GM23338 (cell line): Measurements from ENCODE around the gene SGCD. TPM values are rescaled to one million over a fixed set of nuclear protein-coding genes. Genes with fewer than 3 reads are reported as not detected.

ENCODE experiments used
- ATAC-seq: fragments of 200-7000 bp; cut with Tn5 transposase; 3 replicates; pipeline ENCODE4 v1.9.1; 2020
- DNase-seq: peaks from one replicate; pipeline ENCODE4 v3.0.0-alpha.2; 2015; ENCODE audit warnings: low spot score
- H2AFZ ChIP-seq: fragments of 200-600 bp; sonication (generic); 2 replicates; pipeline ENCODE4 v1.8.0; 2016; ENCODE audit warnings: antibody characterized with exemption, mild to moderate bottlenecking, moderate library complexity
- H3F3A ChIP-seq: fragments of 200-600 bp; sonication (generic); replicated peaks from 2 replicates; pipeline ENCODE4 v1.8.0; 2017; ENCODE audit warnings: antibody characterized with exemption, mixed run types, low read depth
- H3K27ac ChIP-seq: fragments of 200-600 bp; sonication (generic); 2 replicates; pipeline ENCODE4 v1.6.1; 2016; ENCODE audit warnings: low read depth
- H3K27me3 ChIP-seq: fragments of 200-600 bp; sonication (generic); 2 replicates; pipeline ENCODE4 v1.8.0; 2016; ENCODE audit warnings: mild to moderate bottlenecking, mixed run types, moderate library complexity; ENCODE audit not compliant: insufficient read depth
- H3K36me3 ChIP-seq: fragments of 200-600 bp; sonication (generic); 2 replicates; pipeline ENCODE4 v1.8.0; 2016; ENCODE audit warnings: mild to moderate bottlenecking; ENCODE audit not compliant: insufficient read depth
- H3K4me1 ChIP-seq: fragments of 200-600 bp; sonication (generic); 2 replicates; pipeline ENCODE4 v1.8.0; 2016; ENCODE audit warnings: mild to moderate bottlenecking, moderate library complexity; ENCODE audit not compliant: insufficient read depth
- H3K4me2 ChIP-seq: fragments of 200-600 bp; sonication (generic); 2 replicates; pipeline ENCODE4 v1.7.1; 2017; ENCODE audit warnings: mixed run types
- H3K4me3 ChIP-seq: fragments of 200-600 bp; sonication (generic); 2 replicates; pipeline ENCODE4 v1.6.1; 2016; ENCODE audit warnings: mixed run types
- H3K79me2 ChIP-seq: fragments of 200-600 bp; sonication (generic); replicated peaks from 2 replicates; pipeline ENCODE4 v1.8.0; 2017; ENCODE audit warnings: mild to moderate bottlenecking; ENCODE audit not compliant: insufficient read depth
- H3K9me2 ChIP-seq: fragments of 200-600 bp; sonication (generic); 2 replicates; pipeline ENCODE4 v1.8.0; 2017; ENCODE audit not compliant: insufficient read depth
- H4K20me1 ChIP-seq: fragments of 200-600 bp; sonication (generic); replicated peaks from 2 replicates; pipeline ENCODE4 v1.8.0; 2017; ENCODE audit warnings: mild to moderate bottlenecking; ENCODE audit not compliant: insufficient read depth
- H3K27ac Mint-ChIP-seq: 2 replicates; pipeline ENCODE4 v1.8.0; 2020; ENCODE audit warnings: inconsistent platforms, mild to moderate bottlenecking, moderate library complexity, mixed read lengths
- H3K27me3 Mint-ChIP-seq: 3 replicates; pipeline ENCODE4 v1.8.0; 2022; ENCODE audit warnings: low read depth, mild to moderate bottlenecking, moderate library complexity, mixed read lengths, inconsistent platforms; ENCODE audit not compliant: insufficient read depth, poor library complexity
- H3K36me3 Mint-ChIP-seq: 3 replicates; pipeline ENCODE4 v1.8.0; 2021; ENCODE audit warnings: low read depth, mild to moderate bottlenecking, inconsistent platforms, moderate library complexity, mixed read lengths
- H3K4me1 Mint-ChIP-seq: 3 replicates; pipeline ENCODE4 v1.8.0; 2020; ENCODE audit warnings: mild to moderate bottlenecking, inconsistent platforms, mixed read lengths
- H3K4me3 Mint-ChIP-seq: 3 replicates; pipeline ENCODE4 v1.8.0; 2021; ENCODE audit warnings: moderate library complexity, mild to moderate bottlenecking, inconsistent platforms, mixed read lengths
- H3K9me3 Mint-ChIP-seq: 3 replicates; pipeline ENCODE4 v1.8.0; 2020; ENCODE audit warnings: moderate library complexity, mild to moderate bottlenecking, inconsistent platforms, mixed read lengths
- CREB1 ChIP-seq: fragments of 250-450 bp; sonication (Bioruptor Pico); IDR thresholded peaks from 2 replicates; pipeline ENCODE4 v1.5.0; 2020; ENCODE audit warnings: low read depth, mild to moderate bottlenecking, moderate library complexity
- EZH2 ChIP-seq: fragments of 200-600 bp; sonication (generic); IDR thresholded peaks from one replicate; pipeline ENCODE4 v1.8.0; 2017; ENCODE audit warnings: antibody characterized with exemption, mild to moderate bottlenecking, low read depth; ENCODE audit not compliant: unreplicated experiment
- EZH2phosphoT487 ChIP-seq: fragments of 200-600 bp; sonication (generic); IDR thresholded peaks from one replicate; pipeline ENCODE4 v1.8.1; 2018; ENCODE audit warnings: antibody characterized with exemption; ENCODE audit not compliant: unreplicated experiment
- JUNB ChIP-seq: IDR thresholded peaks from one replicate; pipeline ENCODE4 v1.6.1; 2016; ENCODE audit warnings: antibody characterized with exemption; ENCODE audit not compliant: unreplicated experiment
- NANOG ChIP-seq: IDR thresholded peaks from 2 replicates; pipeline ENCODE4 v1.6.1; 2016; ENCODE audit warnings: antibody characterized with exemption, borderline replicate concordance
- POLR2AphosphoS5 ChIP-seq: IDR thresholded peaks from 2 replicates; pipeline ENCODE4 v1.6.1; 2016; ENCODE audit warnings: antibody characterized with exemption, low read depth
- STAT1 ChIP-seq: IDR thresholded peaks from one replicate; pipeline ENCODE4 v1.6.1; 2016; ENCODE audit warnings: antibody characterized with exemption; ENCODE audit not compliant: unreplicated experiment
- ZNF114 ChIP-seq: fragments of 250-450 bp; sonication (Bioruptor Pico); IDR thresholded peaks from 2 replicates; pipeline ENCODE4 v1.5.0; 2020; ENCODE audit warnings: mild to moderate bottlenecking, moderate library complexity
- ZNF331 ChIP-seq: fragments of 250-450 bp; sonication (Bioruptor Pico); IDR thresholded peaks from 2 replicates; pipeline ENCODE4 v1.5.0; 2020; ENCODE audit warnings: low read depth, mild to moderate bottlenecking, moderate library complexity
- polyA plus RNA-seq: library from polyadenylated mRNA; unstranded; fragments of >200 nt; fragmentation: Nextera tagmentation; extraction: Ambion mirVana; gene quantifications from 2 replicates; pipeline ENCODE4 v1.2.1, GENCODE V29; 2016
- total RNA-seq: library from RNA; depleted of rRNA; stranded (reverse); fragments of >200 nt; shearing (Covaris generic); gene quantifications from 2 replicates; pipeline ENCODE4 v1.2.3, GENCODE V29; 2014
- TF ChIP-seq, protein P1 (sequence below), 2 experiments: fragments of 200-600 bp in 1 of 2; sonication (generic) in 1 of 2; conservative IDR thresholded peaks; 2 replicates each; pipeline versions ENCODE4 v1.5.1 to v1.6.1; 2016 to 2017; ENCODE audit warnings: antibody characterized with exemption in 2 of 2, low read depth in 2 of 2, mild to moderate bottlenecking in 2 of 2, moderate library complexity in 1 of 2
- TF ChIP-seq, protein P2 (sequence below): IDR thresholded peaks from 2 replicates; pipeline ENCODE4 v1.6.1; 2016; ENCODE audit warnings: antibody characterized with exemption
- TF ChIP-seq, protein P3 (sequence below): fragments of 250-450 bp; sonication (Bioruptor Pico); IDR thresholded peaks from 2 replicates; pipeline ENCODE4 v1.5.0; 2020; ENCODE audit warnings: mild to moderate bottlenecking, moderate library complexity
- TF ChIP-seq, protein P4 (sequence below): IDR thresholded peaks from one replicate; pipeline ENCODE4 v1.6.1; 2018; ENCODE audit warnings: antibody characterized with exemption; ENCODE audit not compliant: unreplicated experiment

Gene SGCD
- total and polyA plus RNA-seq, 2 experiments from 2014 or later: 0.03 to 0.05 TPM

DNA sequence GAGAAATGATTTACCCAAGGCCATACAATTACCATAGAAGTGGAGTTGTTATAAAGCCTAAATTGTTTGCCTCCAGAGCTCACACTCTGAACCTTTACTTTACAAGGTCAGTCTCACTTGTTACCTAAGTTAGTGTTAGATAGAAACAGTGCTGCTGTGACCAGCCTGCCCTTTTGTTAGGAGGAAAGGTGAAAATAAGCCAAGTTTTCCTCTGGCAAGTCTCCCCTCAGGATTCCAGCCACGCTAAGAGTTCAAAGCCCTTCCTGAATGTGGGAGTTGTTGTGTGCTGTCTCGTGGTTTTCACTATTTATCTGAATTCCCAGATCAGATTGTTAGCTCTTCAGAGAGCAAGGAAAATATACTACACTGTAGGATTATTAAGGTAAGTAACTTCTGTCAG lies 260.0 kb downstream of the SGCD start (continued):
- TF ChIP-seq NANOG (no peak), POLR2AphosphoS5 (no peak), JUNB (no peak), STAT1 (no peak), CREB1 (CRISPR knock-in tag) (no peak)

DNA sequence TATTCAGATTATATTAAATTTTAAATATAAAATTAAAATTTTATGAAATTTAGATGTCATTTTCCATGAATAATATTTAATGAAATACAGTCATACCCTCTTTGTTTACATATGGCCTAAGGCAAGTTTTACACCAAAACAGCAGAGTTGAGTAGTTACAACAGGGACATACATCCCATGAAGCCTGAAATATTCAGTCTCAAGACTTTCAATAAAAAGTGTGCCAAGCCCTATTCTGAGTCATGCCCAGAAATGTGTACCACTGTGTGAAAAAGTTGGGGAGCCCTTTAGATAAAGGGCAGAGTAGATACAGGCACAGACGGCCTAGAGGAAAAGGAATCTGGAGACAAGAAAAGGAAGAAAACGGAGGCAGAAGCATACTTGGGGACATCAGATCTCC lies 261.3 kb downstream of the SGCD start:
- Mint-ChIP-seq H3K9me3 (no peaks in the 10 kb centered on the region), H3K27me3 (no peaks in the 10 kb centered on the region), H3K36me3 (no peaks in the 10 kb centered on the region), H3K4me1 (no peaks in the 10 kb centered on the region), H3K27ac (no peak overlapping the region), H3K4me3 (no peak overlapping the region)
- Histone ChIP-seq H2AFZ (no peak overlapping the region), H3K4me1 (no peaks in the 10 kb centered on the region), H3F3A (no peaks in the 10 kb centered on the region), H3K4me3 (no peak overlapping the region), H3K4me2 (no peak overlapping the region), H3K27me3 (no peaks in the 10 kb centered on the region), H4K20me1 (no peaks in the 10 kb centered on the region), H3K27ac (no peak overlapping the region), H3K79me2 (no peaks in the 10 kb centered on the region), H3K9me2 (peaks cover 20% of the 10 kb centered on the region), H3K36me3 (no peaks in the 10 kb centered on the region)
- TF ChIP-seq, protein P1, sequence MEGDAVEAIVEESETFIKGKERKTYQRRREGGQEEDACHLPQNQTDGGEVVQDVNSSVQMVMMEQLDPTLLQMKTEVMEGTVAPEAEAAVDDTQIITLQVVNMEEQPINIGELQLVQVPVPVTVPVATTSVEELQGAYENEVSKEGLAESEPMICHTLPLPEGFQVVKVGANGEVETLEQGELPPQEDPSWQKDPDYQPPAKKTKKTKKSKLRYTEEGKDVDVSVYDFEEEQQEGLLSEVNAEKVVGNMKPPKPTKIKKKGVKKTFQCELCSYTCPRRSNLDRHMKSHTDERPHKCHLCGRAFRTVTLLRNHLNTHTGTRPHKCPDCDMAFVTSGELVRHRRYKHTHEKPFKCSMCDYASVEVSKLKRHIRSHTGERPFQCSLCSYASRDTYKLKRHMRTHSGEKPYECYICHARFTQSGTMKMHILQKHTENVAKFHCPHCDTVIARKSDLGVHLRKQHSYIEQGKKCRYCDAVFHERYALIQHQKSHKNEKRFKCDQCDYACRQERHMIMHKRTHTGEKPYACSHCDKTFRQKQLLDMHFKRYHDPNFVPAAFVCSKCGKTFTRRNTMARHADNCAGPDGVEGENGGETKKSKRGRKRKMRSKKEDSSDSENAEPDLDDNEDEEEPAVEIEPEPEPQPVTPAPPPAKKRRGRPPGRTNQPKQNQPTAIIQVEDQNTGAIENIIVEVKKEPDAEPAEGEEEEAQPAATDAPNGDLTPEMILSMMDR (conservative IDR thresholded peaks at IDR 0.05; ENCODE audit: low read depth in 2 of 2): no peak
- TF ChIP-seq NANOG (no peak), STAT1 (no peak), ZNF331 (CRISPR knock-in tag) (no peak), EZH2phosphoT487 (no peak), CREB1 (CRISPR knock-in tag) (no peak), EZH2 (no peak), POLR2AphosphoS5 (no peak), ZNF114 (CRISPR knock-in tag) (no peak), JUNB (no peak)
- TF ChIP-seq, protein P2, sequence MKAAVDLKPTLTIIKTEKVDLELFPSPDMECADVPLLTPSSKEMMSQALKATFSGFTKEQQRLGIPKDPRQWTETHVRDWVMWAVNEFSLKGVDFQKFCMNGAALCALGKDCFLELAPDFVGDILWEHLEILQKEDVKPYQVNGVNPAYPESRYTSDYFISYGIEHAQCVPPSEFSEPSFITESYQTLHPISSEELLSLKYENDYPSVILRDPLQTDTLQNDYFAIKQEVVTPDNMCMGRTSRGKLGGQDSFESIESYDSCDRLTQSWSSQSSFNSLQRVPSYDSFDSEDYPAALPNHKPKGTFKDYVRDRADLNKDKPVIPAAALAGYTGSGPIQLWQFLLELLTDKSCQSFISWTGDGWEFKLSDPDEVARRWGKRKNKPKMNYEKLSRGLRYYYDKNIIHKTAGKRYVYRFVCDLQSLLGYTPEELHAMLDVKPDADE: no peak
- TF ChIP-seq, protein P3, sequence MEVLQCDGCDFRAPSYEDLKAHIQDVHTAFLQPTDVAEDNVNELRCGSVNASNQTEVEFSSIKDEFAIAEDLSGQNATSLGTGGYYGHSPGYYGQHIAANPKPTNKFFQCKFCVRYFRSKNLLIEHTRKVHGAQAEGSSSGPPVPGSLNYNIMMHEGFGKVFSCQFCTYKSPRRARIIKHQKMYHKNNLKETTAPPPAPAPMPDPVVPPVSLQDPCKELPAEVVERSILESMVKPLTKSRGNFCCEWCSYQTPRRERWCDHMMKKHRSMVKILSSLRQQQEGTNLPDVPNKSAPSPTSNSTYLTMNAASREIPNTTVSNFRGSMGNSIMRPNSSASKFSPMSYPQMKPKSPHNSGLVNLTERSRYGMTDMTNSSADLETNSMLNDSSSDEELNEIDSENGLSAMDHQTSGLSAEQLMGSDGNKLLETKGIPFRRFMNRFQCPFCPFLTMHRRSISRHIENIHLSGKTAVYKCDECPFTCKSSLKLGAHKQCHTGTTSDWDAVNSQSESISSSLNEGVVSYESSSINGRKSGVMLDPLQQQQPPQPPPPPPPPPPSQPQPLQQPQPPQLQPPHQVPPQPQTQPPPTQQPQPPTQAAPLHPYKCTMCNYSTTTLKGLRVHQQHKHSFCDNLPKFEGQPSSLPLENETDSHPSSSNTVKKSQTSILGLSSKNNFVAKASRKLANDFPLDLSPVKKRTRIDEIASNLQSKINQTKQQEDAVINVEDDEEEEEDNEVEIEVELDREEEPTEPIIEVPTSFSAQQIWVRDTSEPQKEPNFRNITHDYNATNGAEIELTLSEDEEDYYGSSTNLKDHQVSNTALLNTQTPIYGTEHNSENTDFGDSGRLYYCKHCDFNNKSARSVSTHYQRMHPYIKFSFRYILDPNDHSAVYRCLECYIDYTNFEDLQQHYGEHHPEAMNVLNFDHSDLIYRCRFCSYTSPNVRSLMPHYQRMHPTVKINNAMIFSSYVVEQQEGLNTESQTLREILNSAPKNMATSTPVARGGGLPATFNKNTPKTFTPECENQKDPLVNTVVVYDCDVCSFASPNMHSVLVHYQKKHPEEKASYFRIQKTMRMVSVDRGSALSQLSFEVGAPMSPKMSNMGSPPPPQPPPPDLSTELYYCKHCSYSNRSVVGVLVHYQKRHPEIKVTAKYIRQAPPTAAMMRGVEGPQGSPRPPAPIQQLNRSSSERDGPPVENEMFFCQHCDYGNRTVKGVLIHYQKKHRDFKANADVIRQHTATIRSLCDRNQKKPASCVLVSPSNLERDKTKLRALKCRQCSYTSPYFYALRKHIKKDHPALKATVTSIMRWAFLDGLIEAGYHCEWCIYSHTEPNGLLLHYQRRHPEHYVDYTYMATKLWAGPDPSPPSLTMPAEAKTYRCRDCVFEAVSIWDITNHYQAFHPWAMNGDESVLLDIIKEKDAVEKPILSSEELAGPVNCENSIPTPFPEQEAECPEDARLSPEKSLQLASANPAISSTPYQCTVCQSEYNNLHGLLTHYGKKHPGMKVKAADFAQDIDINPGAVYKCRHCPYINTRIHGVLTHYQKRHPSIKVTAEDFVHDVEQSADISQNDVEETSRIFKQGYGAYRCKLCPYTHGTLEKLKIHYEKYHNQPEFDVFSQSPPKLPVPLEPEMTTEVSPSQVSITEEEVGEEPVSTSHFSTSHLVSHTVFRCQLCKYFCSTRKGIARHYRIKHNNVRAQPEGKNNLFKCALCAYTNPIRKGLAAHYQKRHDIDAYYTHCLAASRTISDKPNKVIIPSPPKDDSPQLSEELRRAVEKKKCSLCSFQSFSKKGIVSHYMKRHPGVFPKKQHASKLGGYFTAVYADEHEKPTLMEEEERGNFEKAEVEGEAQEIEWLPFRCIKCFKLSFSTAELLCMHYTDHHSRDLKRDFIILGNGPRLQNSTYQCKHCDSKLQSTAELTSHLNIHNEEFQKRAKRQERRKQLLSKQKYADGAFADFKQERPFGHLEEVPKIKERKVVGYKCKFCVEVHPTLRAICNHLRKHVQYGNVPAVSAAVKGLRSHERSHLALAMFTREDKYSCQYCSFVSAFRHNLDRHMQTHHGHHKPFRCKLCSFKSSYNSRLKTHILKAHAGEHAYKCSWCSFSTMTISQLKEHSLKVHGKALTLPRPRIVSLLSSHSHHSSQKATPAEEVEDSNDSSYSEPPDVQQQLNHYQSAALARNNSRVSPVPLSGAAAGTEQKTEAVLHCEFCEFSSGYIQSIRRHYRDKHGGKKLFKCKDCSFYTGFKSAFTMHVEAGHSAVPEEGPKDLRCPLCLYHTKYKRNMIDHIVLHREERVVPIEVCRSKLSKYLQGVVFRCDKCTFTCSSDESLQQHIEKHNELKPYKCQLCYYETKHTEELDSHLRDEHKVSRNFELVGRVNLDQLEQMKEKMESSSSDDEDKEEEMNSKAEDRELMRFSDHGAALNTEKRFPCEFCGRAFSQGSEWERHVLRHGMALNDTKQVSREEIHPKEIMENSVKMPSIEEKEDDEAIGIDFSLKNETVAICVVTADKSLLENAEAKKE (CRISPR knock-in tag): no peak
- TF ChIP-seq, protein P4, sequence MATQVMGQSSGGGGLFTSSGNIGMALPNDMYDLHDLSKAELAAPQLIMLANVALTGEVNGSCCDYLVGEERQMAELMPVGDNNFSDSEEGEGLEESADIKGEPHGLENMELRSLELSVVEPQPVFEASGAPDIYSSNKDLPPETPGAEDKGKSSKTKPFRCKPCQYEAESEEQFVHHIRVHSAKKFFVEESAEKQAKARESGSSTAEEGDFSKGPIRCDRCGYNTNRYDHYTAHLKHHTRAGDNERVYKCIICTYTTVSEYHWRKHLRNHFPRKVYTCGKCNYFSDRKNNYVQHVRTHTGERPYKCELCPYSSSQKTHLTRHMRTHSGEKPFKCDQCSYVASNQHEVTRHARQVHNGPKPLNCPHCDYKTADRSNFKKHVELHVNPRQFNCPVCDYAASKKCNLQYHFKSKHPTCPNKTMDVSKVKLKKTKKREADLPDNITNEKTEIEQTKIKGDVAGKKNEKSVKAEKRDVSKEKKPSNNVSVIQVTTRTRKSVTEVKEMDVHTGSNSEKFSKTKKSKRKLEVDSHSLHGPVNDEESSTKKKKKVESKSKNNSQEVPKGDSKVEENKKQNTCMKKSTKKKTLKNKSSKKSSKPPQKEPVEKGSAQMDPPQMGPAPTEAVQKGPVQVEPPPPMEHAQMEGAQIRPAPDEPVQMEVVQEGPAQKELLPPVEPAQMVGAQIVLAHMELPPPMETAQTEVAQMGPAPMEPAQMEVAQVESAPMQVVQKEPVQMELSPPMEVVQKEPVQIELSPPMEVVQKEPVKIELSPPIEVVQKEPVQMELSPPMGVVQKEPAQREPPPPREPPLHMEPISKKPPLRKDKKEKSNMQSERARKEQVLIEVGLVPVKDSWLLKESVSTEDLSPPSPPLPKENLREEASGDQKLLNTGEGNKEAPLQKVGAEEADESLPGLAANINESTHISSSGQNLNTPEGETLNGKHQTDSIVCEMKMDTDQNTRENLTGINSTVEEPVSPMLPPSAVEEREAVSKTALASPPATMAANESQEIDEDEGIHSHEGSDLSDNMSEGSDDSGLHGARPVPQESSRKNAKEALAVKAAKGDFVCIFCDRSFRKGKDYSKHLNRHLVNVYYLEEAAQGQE: no peak
- ATAC-seq (no peak), DNase-seq (no peak)
